Measurements from ENCODE around the gene SETD1B.

SETD1B gene

DNA sequence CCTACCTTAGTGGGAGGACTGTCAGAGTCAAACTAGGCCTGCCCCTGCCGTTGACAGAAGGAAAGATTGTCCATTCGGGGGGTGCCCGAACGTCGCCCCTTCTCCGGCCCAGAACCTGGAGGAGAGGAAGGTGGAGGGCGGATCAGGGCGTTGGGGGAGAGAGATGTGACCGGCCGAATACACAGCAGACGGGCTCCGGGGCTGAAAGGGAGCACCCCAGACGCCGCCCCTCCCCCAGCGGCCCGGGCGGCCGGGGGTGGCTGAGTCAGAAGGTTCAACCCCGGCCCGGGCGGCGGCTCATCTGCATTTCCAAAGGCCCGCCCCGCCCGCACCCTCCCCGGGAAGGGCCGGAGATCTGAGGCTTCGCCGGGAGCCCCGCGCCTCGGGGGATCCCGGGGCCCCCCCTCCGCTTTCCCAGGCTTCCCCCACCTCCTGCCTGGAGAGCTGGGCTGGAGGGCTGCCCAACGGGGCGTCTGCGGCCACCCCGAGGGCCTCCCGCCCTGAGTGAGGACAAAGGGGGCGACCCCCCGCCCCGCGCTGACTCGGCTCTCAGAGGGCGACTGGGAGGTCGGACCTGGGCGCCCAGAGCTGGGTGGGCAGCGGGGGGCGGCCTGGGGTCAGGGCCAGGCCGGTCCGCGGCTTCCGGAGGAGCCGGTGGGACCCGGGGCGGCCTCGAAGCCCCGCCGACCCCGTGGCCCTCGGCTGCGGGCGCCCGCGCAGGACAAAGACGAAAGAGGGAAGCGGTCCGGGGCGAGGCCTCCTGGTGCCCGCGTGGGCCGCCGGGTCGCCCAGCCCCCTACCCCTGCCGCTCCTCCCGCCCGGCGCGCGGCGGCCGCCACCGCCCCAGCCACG lies 3.7 kb upstream of the SETD1B start:
- Histone ChIP-seq H3K27me3 (ENCODE audit: low read depth, low read length) (no peaks in the 10 kb centered on the region), H3K9ac (ENCODE audit: low read length) (peak overlapping the region; percentile 98), H3K79me2 (ENCODE audit: low read length) (peaks cover 61% of the 10 kb centered on the region), H3K4me2 (ENCODE audit: low read length) (peak overlapping the region; percentile 91), H3K27ac (ENCODE audit: low read length) (peak overlapping the region; percentile 97), H3K4me3 (ENCODE audit: low read length) (peak overlapping the region; percentile 78), H4K20me1 (ENCODE audit: insufficient read depth, low read length) (0 out of 2 replicates have a peak, but pooled peaks cover 4% of the 10 kb centered on the region), H3K36me3 (replicated peaks; ENCODE audit: low read depth, low read length) (peaks cover 9% of the 10 kb centered on the region), H3K9me3 (ENCODE audit: insufficient read depth, low read length) (no peaks in the 10 kb centered on the region), H3K4me1 (ENCODE audit: low read length) (peaks cover 25% of the 10 kb centered on the region), H2AFZ (ENCODE audit: low read depth, low read length) (no peak overlapping the region)
- no peak for TF ChIP-seq EZH2phosphoT487 (IDR thresholded peaks at IDR 0.05; ENCODE audit: low read depth)
- TF ChIP-seq, protein P1, sequence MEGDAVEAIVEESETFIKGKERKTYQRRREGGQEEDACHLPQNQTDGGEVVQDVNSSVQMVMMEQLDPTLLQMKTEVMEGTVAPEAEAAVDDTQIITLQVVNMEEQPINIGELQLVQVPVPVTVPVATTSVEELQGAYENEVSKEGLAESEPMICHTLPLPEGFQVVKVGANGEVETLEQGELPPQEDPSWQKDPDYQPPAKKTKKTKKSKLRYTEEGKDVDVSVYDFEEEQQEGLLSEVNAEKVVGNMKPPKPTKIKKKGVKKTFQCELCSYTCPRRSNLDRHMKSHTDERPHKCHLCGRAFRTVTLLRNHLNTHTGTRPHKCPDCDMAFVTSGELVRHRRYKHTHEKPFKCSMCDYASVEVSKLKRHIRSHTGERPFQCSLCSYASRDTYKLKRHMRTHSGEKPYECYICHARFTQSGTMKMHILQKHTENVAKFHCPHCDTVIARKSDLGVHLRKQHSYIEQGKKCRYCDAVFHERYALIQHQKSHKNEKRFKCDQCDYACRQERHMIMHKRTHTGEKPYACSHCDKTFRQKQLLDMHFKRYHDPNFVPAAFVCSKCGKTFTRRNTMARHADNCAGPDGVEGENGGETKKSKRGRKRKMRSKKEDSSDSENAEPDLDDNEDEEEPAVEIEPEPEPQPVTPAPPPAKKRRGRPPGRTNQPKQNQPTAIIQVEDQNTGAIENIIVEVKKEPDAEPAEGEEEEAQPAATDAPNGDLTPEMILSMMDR (IDR thresholded peaks at IDR 0.05; ENCODE audit: low read depth, low read length) = no peak

DNA sequence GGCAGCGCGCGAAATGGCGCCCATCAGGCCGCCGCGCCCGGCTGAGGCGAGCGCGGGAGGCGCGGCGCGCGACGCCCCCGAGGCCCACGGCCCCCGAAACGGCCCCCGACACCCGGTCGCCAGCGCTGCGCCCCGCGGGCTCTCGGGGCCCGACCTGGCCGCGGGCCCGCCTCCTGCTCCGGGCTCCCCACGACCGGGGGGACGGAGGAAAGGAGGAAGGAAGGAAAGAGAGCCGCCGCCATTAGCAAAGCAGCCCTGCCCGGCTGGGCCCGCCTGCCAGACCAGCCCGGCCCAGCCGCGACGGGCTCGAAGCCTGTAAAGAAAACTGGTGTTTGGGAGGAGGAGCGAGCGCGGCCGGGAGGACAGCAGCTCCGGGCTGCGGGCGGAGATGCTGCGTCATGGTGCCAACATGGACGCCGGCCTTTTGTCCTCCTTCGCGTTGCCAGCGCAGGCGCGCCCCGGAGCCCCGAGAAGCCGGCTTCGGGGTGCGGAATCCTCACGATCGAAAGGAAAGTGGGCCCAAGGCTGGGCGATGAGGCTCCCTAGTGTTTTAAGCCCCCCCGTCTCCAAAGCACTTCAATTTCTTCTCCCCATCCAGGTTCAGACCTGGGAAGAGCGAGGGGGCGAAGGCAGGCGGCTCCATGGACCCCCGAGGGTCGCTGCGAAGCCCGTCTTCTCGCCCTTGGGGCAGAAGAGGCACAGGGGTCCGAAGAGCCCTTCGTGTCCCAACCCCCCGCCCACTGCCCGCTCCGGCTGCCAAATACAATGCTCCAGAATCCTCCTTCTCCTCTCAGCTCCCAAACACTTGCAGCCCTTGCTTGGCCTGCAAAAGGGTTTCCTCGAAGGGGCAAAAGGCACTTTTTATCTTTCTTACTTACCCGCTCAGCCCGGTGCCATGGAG lies 2.9 kb upstream of the SETD1B start:
- H3K79me2 ChIP-seq (ENCODE audit: low read length) = peaks cover 70% of the 10 kb centered on the region
- H3K4me1 ChIP-seq (ENCODE audit: low read length) = peaks cover 26% of the 10 kb centered on the region
- 0 out of 2 replicates have a peak, but pooled peaks cover 7% of the 10 kb centered on the region for H4K20me1 ChIP-seq (ENCODE audit: insufficient read depth, low read length)
- H3K27me3 ChIP-seq (ENCODE audit: low read depth, low read length) = no peaks in the 10 kb centered on the region
- H3K9me3 ChIP-seq (ENCODE audit: insufficient read depth, low read length) = no peaks in the 10 kb centered on the region
- no peak overlapping the region for H2AFZ ChIP-seq (ENCODE audit: low read depth, low read length)
- no peak for TF ChIP-seq EZH2phosphoT487 (IDR thresholded peaks at IDR 0.05; ENCODE audit: low read depth)
- TF ChIP-seq, protein P1 (IDR thresholded peaks at IDR 0.05; ENCODE audit: low read depth, low read length) = no peak
- H3K4me3 ChIP-seq (ENCODE audit: low read length) = peak overlapping the region; percentile 78
- peak overlapping the region; percentile 98 for H3K9ac ChIP-seq (ENCODE audit: low read length)
- peaks cover 12% of the 10 kb centered on the region for H3K36me3 ChIP-seq (replicated peaks; ENCODE audit: low read depth, low read length)
- peak overlapping the region; percentile 88 for H3K4me2 ChIP-seq (ENCODE audit: low read length)
- peak overlapping the region; percentile 97 for H3K27ac ChIP-seq (ENCODE audit: low read length)

DNA sequence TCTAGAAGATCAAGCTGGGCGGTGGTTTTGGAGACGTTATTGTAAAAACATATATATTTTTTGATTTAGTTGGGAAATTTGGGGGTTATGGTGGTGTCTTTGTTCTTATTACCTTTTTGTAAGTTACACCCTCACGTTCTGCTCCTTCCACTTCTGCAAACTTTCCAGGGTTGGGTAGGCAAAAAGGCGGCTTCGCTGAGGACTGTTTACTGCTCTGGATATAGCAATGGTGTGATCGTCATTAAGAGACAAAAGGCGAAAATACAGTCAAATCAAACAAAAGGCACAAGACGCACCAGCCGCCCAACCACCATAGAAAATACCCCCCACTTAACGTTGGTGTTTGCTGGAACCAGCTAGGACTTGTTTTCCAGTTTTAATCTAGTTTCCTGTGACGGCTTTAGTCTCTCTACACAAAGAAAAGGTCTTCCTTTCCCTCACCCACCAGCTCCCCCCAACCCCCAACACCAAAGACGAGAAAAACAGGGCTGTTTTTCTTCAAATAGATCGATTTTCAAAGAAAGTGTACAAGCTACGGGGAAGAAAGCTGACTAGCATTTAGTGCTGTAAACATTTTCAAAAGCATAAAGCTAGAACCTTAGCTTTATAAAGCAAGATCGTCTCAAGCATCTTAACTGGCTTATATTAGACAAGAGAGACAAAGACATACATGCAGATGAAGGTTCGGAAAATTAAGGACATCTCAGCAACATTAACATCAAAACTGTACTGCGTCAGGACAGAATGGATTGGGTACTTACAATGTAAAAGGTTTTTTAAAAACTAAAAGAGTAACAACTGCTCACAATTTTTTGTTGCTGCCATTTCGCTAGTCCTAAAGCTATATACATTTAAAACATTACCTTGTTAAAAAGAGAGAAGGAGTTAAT lies 2.0 kb upstream of the SETD1B start:
- no peak for TF ChIP-seq EZH2phosphoT487 (IDR thresholded peaks at IDR 0.05; ENCODE audit: low read depth)
- TF ChIP-seq, protein P1 (IDR thresholded peaks at IDR 0.05; ENCODE audit: low read depth, low read length) = no peak
- Histone ChIP-seq H3K79me2 (ENCODE audit: low read length) (peaks cover 79% of the 10 kb centered on the region), H3K9me3 (ENCODE audit: insufficient read depth, low read length) (no peaks in the 10 kb centered on the region)

More for the DNA sequence above, 2.0 kb upstream of the SETD1B start:
- Histone ChIP-seq H4K20me1 (ENCODE audit: insufficient read depth, low read length) (peaks cover 14% of the 10 kb centered on the region; the same call in 1 of the 2 replicates), H3K36me3 (replicated peaks; ENCODE audit: low read depth, low read length) (peaks cover 21% of the 10 kb centered on the region), H3K4me3 (ENCODE audit: low read length) (peak overlapping the region; percentile 78), H3K27me3 (ENCODE audit: low read depth, low read length) (no peaks in the 10 kb centered on the region), H2AFZ (ENCODE audit: low read depth, low read length) (no peak overlapping the region), H3K27ac (ENCODE audit: low read length) (peak overlapping the region; percentile 97), H3K4me1 (ENCODE audit: low read length) (peaks cover 35% of the 10 kb centered on the region), H3K9ac (ENCODE audit: low read length) (peak overlapping the region; percentile 98), H3K4me2 (ENCODE audit: low read length) (peak overlapping the region; percentile 88)

All from OCI-LY3 (cell line).